Measurements from ENCODE around the gene PGAP3.
"Not testable (repeated sequence)": the region's sequence is repeated elsewhere in the genome, so short reads cannot be mapped to it uniquely, and the experiment has no call there.

The PGAP3 gene

GRCh38 chr17:39714234-39714633 is 26.4 kb upstream of the PGAP3 start:
- no peak for DNase-seq

- no peak for DNase-seq
Measured at GRCh38 chr17:39711851-39712250, 24.0 kb upstream of the PGAP3 start.

- not testable (repeated sequence) for DNase-seq
Measured at GRCh38 chr17:39711071-39711470, 23.2 kb upstream of the PGAP3 start.

- DNase-seq = no peak
Measured at GRCh38 chr17:39709998-39710964, 22.4 kb upstream of the PGAP3 start.

GRCh38 chr17:39709319-39709997 is 21.6 kb upstream of the PGAP3 start:
- DNase-seq = no peak

GRCh38 chr17:39706921-39707337 is 19.1 kb upstream of the PGAP3 start:
- peak; percentile 23 for DNase-seq

GRCh38 chr17:39706383-39706782 is 18.5 kb upstream of the PGAP3 start:
- no peak for DNase-seq

- no peak for DNase-seq
Measured at GRCh38 chr17:39705786-39706348, 18.0 kb upstream of the PGAP3 start.

- DNase-seq = no peak
Measured at GRCh38 chr17:39704821-39705551, 17.1 kb upstream of the PGAP3 start.

- DNase-seq = no peak
Measured at GRCh38 chr17:39703913-39704312, 16.1 kb upstream of the PGAP3 start.

GRCh38 chr17:39702901-39703893 is 15.3 kb upstream of the PGAP3 start:
- no peak for DNase-seq

- no peak for DNase-seq
Measured at GRCh38 chr17:39701784-39702422, 14.0 kb upstream of the PGAP3 start.

GRCh38 chr17:39701012-39701783 is 13.3 kb upstream of the PGAP3 start:
- DNase-seq = no peak

- no peak for DNase-seq
Measured at GRCh38 chr17:39700148-39700987, 12.5 kb upstream of the PGAP3 start.

- no peak for DNase-seq
Measured at GRCh38 chr17:39699818-39700147, 11.9 kb upstream of the PGAP3 start, which contains the start of gene ERBB2. Gene ERBB2, plus strand, starts transcription at chr17:39700064. Its CDS starts 175 bp downstream, at chr17:39700239.

- DNase-seq = not testable (repeated sequence)
Measured at GRCh38 chr17:39699157-39699817, 11.4 kb upstream of the PGAP3 start.

- DNase-seq = no peak
Measured at GRCh38 chr17:39697961-39698360, 10.1 kb upstream of the PGAP3 start.

- DNase-seq = no peak
Measured at GRCh38 chr17:39696731-39697130, 8.9 kb upstream of the PGAP3 start.

GRCh38 chr17:39695089-39695474 is 7.2 kb upstream of the PGAP3 start:
- no peak for DNase-seq

Measured in CD4-positive, alpha-beta T cell treated with Interleukin-21 for 1 hour (primary cell).